ENCODE data around the gene FPGS.
"Not testable (repeated sequence)": the region's sequence is repeated elsewhere in the genome, so short reads cannot be mapped to it uniquely, and the experiment has no call there.

FPGS gene

DNA sequence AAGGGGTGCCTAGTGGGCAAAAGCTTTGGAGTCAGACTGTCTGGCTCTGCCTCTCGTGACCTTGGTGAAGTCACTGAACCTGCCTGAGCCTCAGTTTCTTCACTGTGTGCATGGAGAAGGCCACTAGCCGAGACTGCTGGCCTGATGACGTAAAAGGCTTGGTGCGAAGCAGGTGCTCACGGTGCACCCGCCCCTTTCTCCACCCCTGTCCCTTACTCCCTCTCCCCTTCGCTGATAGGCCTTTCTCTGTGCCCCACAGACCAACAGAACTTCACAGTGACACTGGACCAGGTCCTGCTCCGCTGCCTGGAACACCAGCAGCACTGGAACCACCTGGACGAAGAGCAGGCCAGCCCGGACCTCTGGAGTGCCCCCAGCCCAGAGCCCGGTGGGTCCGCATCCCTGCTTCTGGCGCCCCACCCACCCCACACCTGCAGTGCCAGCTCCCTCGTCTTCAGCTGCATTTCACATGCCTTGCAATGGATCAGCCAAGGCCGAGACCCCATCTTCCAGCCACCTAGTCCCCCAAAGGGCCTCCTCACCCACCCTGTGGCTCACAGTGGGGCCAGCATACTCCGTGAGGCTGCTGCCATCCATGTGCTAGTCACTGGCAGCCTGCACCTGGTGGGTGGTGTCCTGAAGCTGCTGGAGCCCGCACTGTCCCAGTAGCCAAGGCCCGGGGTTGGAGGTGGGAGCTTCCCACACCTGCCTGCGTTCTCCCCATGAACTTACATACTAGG, 10.4 kb downstream of the FPGS start:
- DNase-seq = no peak

DNA sequence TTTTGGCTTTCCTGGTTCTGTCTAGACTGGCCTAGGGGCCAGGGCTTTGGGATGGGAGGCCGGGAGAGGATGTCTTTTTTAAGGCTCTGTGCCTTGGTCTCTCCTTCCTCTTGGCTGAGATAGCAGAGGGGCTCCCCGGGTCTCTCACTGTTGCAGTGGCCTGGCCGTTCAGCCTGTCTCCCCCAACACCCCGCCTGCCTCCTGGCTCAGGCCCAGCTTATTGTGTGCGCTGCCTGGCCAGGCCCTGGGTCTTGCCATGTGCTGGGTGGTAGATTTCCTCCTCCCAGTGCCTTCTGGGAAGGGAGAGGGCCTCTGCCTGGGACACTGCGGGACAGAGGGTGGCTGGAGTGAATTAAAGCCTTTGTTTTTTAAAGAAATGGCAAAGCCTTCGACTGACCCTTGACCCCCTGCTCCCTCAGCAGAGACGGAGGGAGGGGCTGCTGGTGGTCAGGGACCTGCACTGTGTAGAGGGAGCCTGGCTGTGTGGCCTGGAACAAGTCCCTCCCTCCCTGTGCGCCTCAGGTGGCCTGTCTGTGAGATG, 11.1 kb downstream of the FPGS start:
- no peak for DNase-seq

DNA sequence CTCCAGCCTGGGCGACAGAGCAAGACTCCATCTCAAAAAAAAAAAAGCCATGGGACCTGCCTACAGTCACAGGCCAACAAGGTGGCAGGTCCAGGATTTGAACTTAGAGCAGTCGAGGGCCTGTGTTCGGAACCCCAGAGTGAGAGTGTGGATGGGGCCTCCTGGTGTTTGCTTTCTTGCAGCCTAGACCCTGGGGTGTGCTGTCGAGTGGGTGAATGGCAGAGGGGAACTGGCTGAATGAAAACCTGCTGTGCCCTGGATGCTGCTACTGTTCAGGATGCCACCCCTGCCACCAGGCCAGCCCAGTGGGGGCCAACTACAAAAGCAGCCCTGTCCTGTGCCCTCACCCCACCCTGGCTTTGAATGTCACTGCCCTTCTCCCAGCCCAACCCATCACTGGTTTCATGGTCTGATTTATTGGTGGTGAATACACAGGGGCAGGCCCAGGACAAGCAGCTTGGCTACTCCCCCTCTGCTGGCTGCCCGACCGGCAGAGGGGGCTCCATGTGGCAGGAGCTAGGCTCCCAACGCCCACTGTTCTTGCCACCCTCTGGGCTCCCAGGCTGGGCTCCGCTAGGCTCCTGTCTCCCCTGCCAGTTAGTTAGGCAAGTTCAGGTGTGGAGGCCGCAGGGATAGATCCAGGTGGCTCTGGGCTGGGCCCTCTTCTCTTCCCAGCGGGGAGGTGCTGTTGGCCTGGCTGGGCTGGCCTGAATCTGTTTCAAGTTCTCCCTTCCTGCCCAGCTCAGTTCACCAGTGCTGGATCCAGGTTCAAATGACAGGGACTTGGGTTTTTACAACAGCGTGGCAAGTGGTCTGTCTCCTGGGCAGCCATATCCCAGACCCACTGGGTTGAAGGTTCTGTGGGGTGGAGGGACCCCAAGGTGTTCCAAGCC, 12.2 kb downstream of the FPGS start:
- DNase-seq = no peak

DNA sequence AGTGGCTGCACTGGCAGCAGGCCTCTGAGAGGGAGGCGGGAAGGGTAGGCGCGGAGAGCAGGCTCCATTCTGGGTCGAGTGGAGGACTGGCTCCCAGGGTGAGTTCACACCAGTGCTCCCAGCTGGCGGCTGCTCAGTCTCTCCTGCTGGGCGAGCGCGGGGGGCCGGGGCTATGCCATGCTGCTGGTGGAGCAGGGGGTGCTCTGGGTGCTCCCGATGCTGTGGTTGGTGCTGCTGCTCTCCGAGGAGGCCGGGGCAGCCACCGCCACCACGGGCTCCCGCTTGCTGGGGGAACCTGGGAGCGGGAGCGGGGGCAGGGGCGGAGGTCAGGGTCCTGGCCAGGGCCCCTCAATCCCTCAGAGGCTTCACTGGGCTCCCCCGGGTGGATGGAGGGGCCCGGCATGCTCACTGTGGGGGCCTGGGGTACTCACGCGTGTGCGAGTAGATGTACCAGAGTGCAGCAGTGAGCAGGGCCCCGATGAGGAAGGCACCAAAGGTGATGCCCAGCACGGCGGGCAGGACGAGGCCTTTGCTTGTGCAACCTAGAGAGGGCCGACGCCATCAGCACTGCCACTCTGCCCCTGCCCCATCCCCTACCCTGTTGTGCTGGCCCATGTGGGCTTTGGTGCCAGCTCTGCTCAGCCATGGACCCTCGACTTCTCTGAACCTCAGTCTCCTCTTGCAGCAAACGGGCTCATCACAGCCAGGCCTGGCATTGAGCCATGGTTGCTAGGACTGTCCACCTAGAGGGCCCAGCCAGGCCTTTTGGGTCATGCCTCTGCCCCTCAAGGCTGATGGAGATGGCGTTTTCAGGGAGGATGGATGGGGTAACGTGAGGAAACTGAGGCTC, 13.1 kb downstream of the FPGS start:
- no peak for DNase-seq

DNA sequence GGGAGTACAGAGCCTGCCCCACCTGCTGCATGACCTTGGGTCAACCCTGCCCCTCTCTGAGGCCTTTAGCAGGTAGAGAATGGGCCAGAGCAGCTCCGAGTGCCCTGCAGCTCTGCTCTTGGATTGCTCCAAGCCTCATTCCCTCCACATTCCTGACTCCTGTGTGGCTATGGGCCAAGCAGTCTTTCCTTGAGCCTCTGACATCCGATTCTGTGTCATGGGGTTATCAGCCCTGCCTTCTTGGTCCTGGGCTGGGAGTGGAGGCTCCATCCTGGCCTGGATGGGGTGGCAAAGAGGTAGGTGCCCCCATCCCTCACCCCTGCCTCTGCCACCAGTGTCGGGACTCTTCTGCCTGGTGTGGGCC, 13.7 kb downstream of the FPGS start:
- no peak for DNase-seq

DNA sequence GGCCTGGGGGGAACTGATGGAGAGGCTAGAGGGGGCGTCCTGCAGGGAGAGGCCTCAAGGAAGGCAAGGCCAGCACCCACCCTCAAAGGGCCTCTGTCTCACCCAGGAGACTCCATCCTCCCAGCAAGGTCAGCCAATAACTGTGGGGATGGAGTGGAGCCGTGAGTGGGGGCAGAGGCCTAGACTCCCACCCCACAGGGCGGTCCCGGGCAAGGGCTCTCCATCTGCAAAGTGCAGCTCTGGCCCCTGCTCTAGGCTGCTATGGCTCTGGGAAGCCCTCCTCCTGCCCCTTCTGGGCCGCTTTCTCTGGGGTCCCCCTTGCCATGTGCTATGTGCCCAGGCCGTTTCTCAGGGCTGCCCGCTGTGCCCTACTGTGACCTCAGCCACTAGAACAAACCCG, 14.0 kb downstream of the FPGS start:
- DNase-seq = no peak

DNA sequence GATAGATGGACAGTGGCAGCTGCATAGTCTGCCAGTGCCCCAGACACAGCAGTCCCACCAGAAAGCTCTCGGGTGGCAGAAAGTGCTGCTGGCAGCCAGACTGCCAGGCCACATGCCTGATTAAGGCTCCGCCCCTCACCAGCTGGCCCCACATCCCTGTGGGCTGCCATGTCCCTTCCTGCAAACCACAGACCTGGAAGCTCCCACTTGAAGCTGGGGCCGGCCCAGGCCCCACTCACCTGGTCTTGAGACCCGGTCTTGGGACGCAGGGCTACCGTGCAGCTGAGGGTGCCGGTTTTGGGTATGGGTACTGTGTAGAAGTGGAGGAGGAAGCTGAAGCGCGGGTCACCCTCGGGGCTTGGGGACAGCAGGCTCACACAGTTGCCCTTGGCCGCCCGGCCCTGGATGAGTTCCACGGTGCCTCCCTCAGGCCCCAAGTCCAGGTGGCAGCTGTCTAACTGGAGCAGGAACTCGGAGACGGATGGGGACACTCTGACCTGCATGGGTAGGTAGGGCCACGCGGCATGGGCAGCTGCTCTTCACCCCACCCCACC, 15.3 kb downstream of the FPGS start:
- no peak for DNase-seq

DNA sequence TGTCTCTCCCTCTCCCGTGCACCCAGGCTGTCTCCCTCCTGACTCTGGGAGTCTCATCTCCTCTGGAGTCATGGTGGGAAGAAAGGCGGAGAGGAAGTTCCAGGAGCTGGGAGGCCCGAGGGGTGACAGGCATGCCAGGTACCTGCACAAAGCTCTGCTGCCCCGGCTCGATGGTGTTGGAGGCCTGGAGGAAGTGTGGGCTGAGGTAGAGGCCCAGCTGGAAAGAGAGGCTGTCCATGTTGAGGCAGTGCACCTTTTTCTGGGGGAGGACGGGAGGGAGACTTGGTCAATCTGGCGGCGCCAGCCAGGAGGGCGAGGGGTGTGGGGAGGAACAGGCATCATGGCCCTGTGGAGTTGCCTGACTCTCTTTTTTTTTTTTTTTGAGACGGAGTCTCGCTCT, 15.9 kb downstream of the FPGS start:
- DNase-seq = no peak

DNA sequence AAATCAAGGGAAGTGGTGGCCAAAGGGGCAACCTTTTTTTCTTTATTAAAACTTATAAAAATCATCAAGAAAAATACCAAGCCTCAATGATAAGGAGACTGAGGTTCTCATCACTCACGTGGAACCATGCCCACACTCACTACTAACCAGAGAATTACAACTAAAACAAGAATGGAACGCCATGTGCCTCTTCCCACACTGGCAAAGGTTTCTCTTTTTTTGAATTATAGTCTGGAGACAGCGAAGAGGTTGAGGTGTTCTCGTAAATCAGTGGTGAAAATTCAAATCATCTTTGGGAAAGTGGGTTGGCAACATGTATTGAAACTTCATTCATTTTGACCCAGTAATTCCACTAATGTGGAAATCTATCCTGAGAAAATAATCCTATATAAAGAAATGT, 19.4 kb downstream of the FPGS start:
- no peak for DNase-seq

DNA sequence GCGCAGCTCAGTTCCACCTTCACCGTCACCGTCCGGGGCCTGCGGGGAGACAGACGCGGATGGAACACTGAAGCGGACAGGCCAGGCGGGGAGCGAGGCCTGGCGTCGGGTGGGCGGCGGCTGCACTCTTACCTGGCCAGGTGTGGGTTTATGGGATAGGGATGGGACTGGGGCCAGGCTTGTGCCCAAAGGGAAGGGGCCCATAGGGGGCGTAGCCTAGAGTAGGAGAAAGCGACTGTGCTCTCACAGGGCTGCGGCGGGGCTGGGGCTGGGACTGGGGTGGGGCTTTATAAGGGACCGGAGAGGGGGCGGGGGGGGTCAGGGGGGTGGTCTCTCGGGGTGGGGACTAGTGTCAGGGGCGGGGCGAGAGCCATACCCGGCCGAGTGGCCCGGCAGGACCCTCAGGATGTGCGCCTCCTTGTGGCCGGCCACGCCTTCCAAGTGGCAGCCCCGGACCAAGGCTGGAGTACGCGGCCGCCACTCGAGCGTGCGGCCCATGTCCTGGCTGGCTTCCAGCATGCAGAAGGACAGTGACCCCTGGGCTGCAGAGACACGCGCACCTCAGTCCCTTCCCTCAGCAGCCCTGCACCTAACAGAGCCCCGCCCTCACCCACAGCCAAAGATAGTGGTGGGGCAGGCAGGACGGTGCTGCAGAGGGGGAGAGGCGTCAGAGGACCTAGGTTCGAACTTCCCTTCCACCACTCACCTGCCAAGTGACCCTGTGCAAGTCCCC, 22.8 kb downstream of the FPGS start:
- DNase-seq = peak; percentile 17

DNA sequence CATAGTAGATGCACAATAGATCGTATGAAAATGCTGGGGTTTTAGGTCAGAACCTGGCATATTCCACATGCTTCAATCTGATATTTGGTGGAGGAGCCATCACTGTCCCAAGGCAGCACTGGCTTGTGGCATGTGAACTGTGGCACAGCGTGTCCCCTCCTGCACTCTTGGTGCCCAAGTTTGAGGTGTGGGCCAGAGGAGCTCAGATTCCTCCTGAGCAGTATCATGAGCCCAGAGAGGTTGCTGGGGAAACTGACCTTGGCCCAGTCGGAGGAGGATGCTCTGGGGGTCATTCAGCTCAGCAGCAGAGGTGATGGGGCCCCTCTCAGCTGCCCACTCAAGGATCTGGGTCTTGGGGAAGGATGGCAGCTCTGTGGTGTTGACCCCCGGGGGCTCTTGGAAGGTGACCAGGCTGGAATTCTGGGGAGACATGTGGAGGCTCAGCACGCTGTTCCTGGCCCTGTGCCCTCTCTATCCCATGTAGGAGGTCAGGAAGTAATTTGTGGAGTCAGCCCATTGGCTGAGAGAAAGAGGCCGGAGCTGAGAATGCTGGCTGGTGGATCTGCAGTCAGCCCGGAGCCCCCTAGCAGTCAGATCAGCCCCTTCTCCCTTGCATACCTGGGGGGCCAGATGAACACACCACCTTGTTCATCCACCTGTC, 23.7 kb downstream of the FPGS start:
- no peak for DNase-seq

DNA sequence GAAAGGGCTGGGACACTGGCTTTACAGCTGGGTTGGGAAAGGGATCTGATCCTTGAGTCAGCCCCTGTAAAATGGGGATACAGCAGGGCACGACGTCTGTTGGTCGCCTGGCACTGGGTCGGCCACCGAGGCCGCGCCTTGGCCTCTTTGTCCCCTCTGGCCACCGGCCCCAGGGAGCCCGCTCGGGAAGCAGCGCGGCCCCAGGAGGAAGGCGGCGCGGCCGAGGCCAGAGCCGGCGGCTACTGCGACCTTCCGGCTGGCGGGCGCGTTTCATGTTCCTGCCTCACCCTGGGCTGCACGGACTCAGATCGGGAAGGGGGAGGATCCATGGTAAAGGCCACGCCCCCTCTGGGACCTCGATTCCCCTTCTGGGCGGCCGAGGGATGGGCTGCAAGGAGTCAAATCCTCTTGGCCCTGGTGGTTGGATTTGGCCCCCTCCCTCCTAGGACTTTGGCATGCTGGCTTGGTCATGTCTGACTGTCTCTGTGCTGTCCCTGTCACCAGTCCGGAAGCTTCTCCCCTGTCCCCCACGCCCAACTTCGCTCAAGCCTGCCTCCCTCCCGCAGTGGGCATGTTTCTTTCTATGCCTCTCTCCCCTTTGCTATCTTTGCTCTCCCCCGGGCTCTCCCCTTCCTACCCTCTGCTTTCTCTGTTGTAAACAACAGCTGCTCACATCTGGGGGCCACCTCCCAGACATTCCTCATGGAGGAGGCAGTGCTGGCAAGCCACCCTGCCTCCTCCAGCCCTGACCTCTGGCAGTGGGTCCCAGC, 25.8 kb downstream of the FPGS start:
- no peak for DNase-seq

DNA sequence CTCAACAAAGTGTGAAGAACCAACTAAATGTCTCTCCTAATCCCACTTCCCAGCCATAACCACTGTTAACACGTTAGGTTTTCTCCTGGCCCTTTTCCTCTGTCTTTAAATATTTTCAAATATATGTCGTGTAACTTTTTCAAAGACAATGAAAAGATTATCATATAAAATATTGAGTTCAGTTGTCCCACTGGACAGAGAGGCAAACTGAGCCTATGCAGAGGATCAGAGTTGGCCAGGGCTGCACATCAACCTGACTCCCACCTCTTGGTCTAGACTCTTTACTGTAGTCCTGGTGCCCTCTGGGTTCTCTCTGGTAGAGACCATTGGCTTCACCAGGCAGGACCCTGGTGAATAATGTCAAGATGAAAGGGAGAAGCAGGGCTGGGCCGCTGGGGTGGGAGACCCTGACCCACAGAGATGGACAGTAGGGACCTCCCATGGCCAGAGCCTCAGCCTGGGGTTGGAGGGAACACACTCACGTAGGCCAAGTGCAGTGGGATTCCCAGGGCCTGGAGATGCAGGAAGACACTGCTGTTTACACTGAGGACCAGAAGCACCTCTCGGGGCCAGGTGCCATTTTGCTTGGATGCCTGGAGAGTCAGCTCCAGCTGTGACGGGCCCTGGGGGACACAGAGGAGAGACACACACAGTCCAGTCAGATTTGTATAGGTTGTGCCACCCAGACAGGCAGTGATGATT, 26.7 kb downstream of the FPGS start:
- no peak for DNase-seq

DNA sequence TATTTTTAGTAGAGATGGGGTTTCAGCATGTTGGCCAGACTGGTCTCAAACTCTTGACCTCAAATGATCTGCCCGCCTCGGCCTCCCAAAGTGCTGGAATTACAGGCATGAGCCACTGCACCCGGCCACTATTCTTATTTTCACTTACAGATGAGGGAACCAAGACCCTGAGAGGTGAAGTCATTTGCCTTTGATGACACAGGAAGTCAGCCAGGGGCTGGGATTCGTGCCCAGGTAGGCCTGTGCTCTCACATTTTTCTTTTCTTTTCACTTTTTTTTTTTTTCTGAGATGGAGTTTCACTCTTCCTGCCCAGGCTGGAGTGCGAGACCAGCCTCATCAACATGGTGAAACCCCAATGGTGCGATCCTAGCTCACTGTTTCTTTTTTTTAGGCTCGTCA, 29.6 kb downstream of the FPGS start:
- DNase-seq = no peak

DNA sequence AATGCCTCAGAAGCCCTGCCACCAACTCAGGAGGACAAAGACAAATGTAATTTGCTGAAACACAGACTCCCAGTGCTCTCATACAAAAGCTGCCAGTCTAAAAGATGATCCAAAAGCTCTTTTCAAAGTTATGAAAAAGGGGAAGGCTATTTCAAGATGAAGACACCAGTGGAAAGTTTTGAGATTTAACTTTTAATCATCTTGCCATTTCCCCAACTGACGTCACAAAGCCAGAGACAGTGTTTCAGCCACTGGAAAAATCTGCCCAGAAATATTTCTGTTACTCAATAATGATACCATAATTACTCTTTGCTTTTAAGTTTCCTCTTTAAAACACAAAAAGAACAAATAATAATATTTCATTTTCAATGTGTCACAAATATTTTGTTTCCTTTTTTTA, 30.9 kb downstream of the FPGS start:
- DNase-seq = peak; percentile 17

DNA sequence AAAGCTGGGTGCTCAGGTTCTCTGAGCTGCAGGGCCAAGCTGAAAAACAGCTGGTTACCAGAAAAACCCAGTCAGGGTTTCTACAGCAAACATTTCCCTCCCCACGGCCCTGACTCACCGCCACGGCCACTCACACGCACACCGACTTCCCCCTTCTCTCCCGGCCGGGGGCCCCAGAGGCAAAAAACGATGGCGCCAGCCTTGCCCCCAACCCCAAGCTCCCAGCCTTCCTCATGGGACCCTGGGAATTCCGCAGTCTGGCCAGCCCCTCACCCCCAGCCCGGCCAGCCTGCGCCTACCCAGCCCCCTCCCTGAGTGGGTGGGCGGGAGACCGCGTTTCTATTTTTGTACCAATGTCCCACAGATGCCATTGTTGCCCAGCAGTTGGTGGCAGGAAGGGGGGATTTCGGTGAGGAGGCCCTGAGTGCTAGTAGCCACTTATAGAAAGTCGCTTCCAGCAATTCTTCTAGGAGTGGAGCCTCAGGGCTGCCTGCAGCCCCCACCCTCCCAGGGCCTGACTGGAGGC, 33.4 kb downstream of the FPGS start:
- DNase-seq = no peak

DNA sequence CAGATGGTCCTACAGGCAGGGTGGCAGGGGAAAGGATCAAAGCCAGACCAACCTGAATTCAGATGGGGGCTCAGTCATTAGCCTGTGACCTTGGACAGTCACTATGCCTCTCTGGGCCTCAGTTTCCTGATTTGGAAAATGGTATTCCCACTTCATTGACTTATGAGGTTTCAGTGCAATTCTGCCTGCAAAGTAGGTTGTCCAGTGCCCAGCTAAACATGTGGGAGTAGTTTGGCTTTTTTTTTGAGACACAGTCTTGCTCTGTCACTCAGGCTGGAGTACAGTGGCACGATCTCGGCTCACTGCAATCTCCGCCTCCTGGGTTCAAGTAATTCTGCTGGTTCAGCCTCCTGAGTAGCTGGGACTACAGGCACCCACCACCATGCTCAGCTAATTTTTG, 33.9 kb downstream of the FPGS start:
- DNase-seq = not testable (repeated sequence)

DNA sequence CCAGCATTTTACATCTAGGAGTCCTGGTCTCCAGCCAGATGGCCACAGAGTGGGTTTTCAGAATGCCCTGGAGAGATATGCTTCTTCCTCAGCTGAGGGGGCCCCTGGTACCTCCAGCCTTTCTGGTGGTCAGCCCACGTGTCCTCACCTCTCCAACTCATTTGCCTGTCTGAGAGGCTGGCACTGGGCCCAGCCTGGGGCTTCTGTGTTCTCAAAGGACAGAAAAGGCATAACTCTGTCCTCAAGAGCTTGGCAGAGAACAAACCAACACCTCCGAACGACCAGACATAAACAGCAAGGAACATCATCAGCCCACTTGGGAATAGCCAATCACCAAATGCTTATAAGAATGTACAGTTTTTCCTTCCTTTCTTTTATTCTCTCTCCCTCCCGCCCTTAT, 34.7 kb downstream of the FPGS start:
- DNase-seq = no peak

DNA sequence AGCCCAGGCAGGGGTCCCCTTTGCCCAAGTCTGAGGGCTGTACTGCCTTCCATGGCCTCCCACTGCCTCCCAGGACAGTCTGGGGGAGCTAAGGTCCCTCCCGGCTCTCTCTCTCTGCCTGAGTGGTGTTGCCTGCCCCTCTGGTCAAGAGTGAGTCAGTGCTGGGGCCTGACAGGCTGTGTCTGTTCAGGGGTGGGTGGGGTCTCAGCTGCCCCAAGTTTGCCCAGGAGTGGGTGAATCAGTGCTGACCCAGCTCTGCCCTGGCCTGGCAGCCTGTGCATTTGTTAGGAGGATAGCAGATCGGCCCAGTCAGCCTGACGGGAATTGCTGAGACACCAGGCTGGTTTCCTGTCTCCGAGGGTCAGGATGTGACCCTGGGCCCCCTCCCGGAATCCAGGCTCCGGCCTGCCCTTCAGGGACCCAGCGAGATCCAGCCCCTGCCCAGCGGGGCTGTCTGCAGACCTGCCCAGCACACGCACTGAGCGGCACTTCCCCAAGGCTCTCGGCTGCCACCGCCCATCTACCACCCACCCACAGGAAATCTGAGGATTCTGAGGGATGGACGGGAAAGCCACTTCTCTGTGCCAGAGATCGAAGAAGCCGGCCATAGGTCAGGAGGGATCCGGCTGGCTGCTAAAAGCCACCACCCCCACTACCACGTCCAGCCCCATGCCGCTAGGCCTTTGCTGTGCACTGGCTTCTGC, 35.8 kb downstream of the FPGS start:
- DNase-seq = no peak

Data from OCI-M1 (cell line).